Neural cell (in vitro differentiated cells): ENCODE results near the gene DBN1. TPM values are rescaled to one million over a fixed set of nuclear protein-coding genes. Genes with fewer than 3 reads are reported as not detected.

ENCODE experiments used
- H2AFZ ChIP-seq: fragments of 200-600, 300-800 bp; sonication (generic), shearing (Covaris generic); 2 replicates; pipeline ENCODE4 v1.6.0; 2014; ENCODE audit warnings: low read depth, mild to moderate bottlenecking, antibody characterized with exemption, low read length, moderate library complexity
- H3F3A ChIP-seq: fragments of 200-600 bp; shearing (Covaris generic); 2 replicates; pipeline ENCODE4 v1.6.1; 2016; ENCODE audit warnings: mild to moderate bottlenecking, moderate library complexity, mixed read lengths, antibody characterized with exemption, low read length; ENCODE audit not compliant: insufficient read depth, poor library complexity, severe bottlenecking
- H3K27ac ChIP-seq: fragments of 200-600, 300-800 bp; sonication (generic), shearing (Covaris generic); 2 replicates; pipeline ENCODE4 v1.5.1; 2014; ENCODE audit warnings: mild to moderate bottlenecking, low read length, moderate library complexity
- H3K27me3 ChIP-seq: fragments of 300-800, 200-600 bp; sonication (generic), shearing (Covaris generic); 2 replicates; pipeline ENCODE4 v1.6.0; 2014; ENCODE audit warnings: mild to moderate bottlenecking, low read depth, low read length, moderate library complexity; ENCODE audit not compliant: insufficient read depth
- H3K36me3 ChIP-seq: fragments of 300-800, 200-600 bp; sonication (generic), shearing (Covaris generic); 2 replicates; pipeline ENCODE4 v1.5.1; 2014; ENCODE audit warnings: mild to moderate bottlenecking, antibody characterized with exemption, low read length, moderate library complexity; ENCODE audit not compliant: insufficient read depth
- H3K4me2 ChIP-seq: fragments of 300-800, 200-600 bp; sonication (generic), shearing (Covaris generic); 2 replicates; pipeline ENCODE4 v1.6.0; 2014; ENCODE audit warnings: mild to moderate bottlenecking, low read length
- H3K4me3 ChIP-seq: fragments of 300-800, 200-600 bp; sonication (generic), shearing (Covaris generic); 2 replicates; pipeline ENCODE4 v1.5.1; 2014; ENCODE audit warnings: mild to moderate bottlenecking, low read length, moderate library complexity
- H3K79me2 ChIP-seq: fragments of 200-600 bp; shearing (Covaris generic); replicated peaks from 2 replicates; pipeline ENCODE4 v1.6.0; 2014; ENCODE audit warnings: mild to moderate bottlenecking, low read length, moderate library complexity; ENCODE audit not compliant: insufficient read depth
- H3K9ac ChIP-seq: fragments of 300-800, 200-600 bp; sonication (generic), shearing (Covaris generic); 2 replicates; pipeline ENCODE4 v1.6.1; 2016; ENCODE audit warnings: mild to moderate bottlenecking, low read length, mixed read lengths
- H3K9me2 ChIP-seq: fragments of 200-600 bp; shearing (Covaris generic); 2 replicates; pipeline ENCODE4 v1.6.1; 2016; ENCODE audit warnings: mild to moderate bottlenecking, low read length, mixed read lengths; ENCODE audit not compliant: insufficient read depth
- H3K9me3 ChIP-seq: fragments of 200-600, 300-800 bp; sonication (generic), shearing (Covaris generic); 2 replicates; pipeline ENCODE4 v1.6.1; 2016; ENCODE audit warnings: mild to moderate bottlenecking, mixed run types, low read length, moderate library complexity, mixed read lengths
- H4K20me1 ChIP-seq: fragments of 200-600 bp; shearing (Covaris generic); 2 replicates; pipeline ENCODE4 v1.6.1; 2016; ENCODE audit warnings: mild to moderate bottlenecking, mixed run types; ENCODE audit not compliant: insufficient read depth
- EP300 ChIP-seq: fragments of 450-650 bp; conservative IDR thresholded peaks from 2 replicates; pipeline ENCODE4 v1.6.1; 2014; ENCODE audit warnings: antibody characterized with exemption, mild to moderate bottlenecking, moderate library complexity; ENCODE audit not compliant: poor library complexity, severe bottlenecking
- EZH2 ChIP-seq: fragments of 200-600, 300-800 bp; shearing (Covaris generic), sonication (generic); IDR thresholded peaks from 2 replicates; pipeline ENCODE4 v1.6.1; 2014; ENCODE audit warnings: antibody characterized with exemption, low read length, borderline replicate concordance, mild to moderate bottlenecking; ENCODE audit not compliant: insufficient read depth, poor library complexity, severe bottlenecking
- MXI1 ChIP-seq: fragments of 450-650 bp; conservative IDR thresholded peaks from 2 replicates; pipeline ENCODE4 v1.6.1; 2014; ENCODE audit warnings: antibody characterized with exemption, mild to moderate bottlenecking; ENCODE audit not compliant: poor library complexity, severe bottlenecking
- POLR2AphosphoS5 ChIP-seq: IDR thresholded peaks from 2 replicates; pipeline ENCODE4 v1.6.1; 2012
- RAD21 ChIP-seq: fragments of 450-650 bp; conservative IDR thresholded peaks from 2 replicates; pipeline ENCODE4 v1.6.1; 2014; ENCODE audit warnings: antibody characterized with exemption, mild to moderate bottlenecking, moderate library complexity
- REST ChIP-seq: IDR thresholded peaks from 2 replicates; pipeline ENCODE4 v1.6.1; 2012; ENCODE audit warnings: borderline replicate concordance
- SMC3 ChIP-seq: fragments of 450-650 bp; conservative IDR thresholded peaks from 2 replicates; pipeline ENCODE4 v1.6.1; 2014; ENCODE audit warnings: antibody characterized with exemption, mild to moderate bottlenecking, moderate library complexity; ENCODE audit not compliant: poor library complexity
- TAF1 ChIP-seq: IDR thresholded peaks from 2 replicates; pipeline ENCODE4 v1.6.1; 2012; ENCODE audit warnings: low read depth
- polyA plus RNA-seq: library from polyadenylated mRNA; depleted of rRNA; stranded (reverse); fragments of >200 nt; gene quantifications from 2 replicates; pipeline ENCODE4 v1.2.3, GENCODE V29; 2014
- TF ChIP-seq, protein P1 (sequence below): fragments of 450-650 bp; IDR thresholded peaks from 2 replicates; pipeline ENCODE4 v1.5.1; 2014; ENCODE audit warnings: antibody characterized with exemption, mild to moderate bottlenecking, moderate library complexity; ENCODE audit not compliant: poor library complexity, severe bottlenecking

The DBN1 gene
- polyA plus RNA-seq, 1 donor from 2014 or later, result 319 TPM

DNA sequence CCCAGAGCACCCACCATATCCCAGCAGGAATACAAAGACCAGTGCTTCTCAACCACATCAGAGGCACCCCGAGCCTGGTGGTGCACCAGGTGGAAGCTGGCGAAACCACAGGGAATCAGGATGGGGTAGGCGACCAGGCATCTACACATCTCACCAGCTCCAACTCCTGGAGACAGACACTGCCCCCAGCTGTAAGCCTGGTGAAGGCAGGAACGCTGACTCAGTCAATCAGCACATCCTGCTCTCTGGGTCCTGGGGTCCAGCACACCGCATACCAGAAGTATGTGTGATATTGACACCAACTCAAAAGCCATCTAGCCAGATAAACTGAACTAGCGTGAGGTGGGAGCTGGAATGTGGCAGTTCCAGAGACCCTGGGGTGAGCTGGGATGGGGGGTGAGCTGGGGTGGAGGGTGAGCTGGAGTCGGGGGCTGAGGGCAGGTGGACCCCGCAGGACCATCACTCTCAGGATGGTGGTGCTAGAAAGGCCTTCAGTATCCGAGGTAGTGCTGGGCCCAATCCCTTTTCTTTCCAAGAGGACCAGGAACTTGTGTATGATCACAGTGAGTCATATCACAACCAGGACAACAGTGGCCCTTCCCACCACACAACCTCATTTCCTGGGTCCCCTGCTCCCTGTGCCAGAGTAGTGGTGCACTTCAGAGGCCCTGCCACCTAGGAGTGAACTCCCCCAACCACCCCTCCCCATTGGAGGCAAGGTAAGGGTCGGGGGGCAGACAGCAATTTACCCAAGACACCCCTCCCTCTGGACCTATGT, 2.5 kb downstream of the DBN1 start:
- H2AFZ ChIP-seq, result no peak overlapping the region
- TF ChIP-seq SMC3 (no peak), RAD21 (no peak), EP300 (no peak), MXI1 (no peak), REST (no peak), POLR2AphosphoS5 (no peak), TAF1 (no peak), EZH2 (no peak)
- TF ChIP-seq, protein P1, sequence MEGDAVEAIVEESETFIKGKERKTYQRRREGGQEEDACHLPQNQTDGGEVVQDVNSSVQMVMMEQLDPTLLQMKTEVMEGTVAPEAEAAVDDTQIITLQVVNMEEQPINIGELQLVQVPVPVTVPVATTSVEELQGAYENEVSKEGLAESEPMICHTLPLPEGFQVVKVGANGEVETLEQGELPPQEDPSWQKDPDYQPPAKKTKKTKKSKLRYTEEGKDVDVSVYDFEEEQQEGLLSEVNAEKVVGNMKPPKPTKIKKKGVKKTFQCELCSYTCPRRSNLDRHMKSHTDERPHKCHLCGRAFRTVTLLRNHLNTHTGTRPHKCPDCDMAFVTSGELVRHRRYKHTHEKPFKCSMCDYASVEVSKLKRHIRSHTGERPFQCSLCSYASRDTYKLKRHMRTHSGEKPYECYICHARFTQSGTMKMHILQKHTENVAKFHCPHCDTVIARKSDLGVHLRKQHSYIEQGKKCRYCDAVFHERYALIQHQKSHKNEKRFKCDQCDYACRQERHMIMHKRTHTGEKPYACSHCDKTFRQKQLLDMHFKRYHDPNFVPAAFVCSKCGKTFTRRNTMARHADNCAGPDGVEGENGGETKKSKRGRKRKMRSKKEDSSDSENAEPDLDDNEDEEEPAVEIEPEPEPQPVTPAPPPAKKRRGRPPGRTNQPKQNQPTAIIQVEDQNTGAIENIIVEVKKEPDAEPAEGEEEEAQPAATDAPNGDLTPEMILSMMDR, result no peak
- no peaks in the 10 kb centered on the region for H3K9me2 ChIP-seq
- peaks cover 4% of the 10 kb centered on the region for H3F3A ChIP-seq
- H3K4me2 ChIP-seq, result peak overlapping the region; percentile 93
- H3K9me3 ChIP-seq, result no peaks in the 10 kb centered on the region
- peak overlapping the region; percentile 92 for H3K27ac ChIP-seq
- H3K79me2 ChIP-seq, result peaks cover 63% of the 10 kb centered on the region
- H3K9ac ChIP-seq, result peak overlapping the region; percentile 98
- H3K4me3 ChIP-seq, result peak overlapping the region; percentile 98
- H3K36me3 ChIP-seq, result peaks cover 7% of the 10 kb centered on the region
- H4K20me1 ChIP-seq, result peaks cover 35% of the 10 kb centered on the region
- H3K27me3 ChIP-seq, result no peaks in the 10 kb centered on the region

GRCh38 chr5:177469750-177470525, 3.5 kb downstream of the DBN1 start:
- Histone ChIP-seq H3K36me3 (peaks cover 14% of the 10 kb centered on the region), H3F3A (peaks cover 4% of the 10 kb centered on the region), H3K79me2 (peaks cover 69% of the 10 kb centered on the region), H4K20me1 (peaks cover 35% of the 10 kb centered on the region), H3K9me2 (no peaks in the 10 kb centered on the region), H3K27me3 (no peaks in the 10 kb centered on the region), H3K27ac (peak overlapping the region; percentile 92), H2AFZ (no peak overlapping the region), H3K9me3 (no peaks in the 10 kb centered on the region), H3K4me2 (peak overlapping the region; percentile 85), H3K9ac (peak overlapping the region; percentile 98), H3K4me3 (peak overlapping the region; percentile 98)
- TF ChIP-seq RAD21 (no peak), POLR2AphosphoS5 (no peak), EP300 (no peak)
